Right ventricle myocardium superior (tissue), 1 donor: ENCODE data around the gene ALG12. TPM values are rescaled to one million over a fixed set of nuclear protein-coding genes. Genes with fewer than 3 reads are reported as not detected.

Source experiments
- ATAC-seq: fragments of 200-7000 bp; cut with Tn5 transposase; one replicate; pipeline ENCODE4 v1.9.1; 2020; ENCODE audit warnings: mild to moderate bottlenecking; ENCODE audit not compliant: poor library complexity
- DNase-seq: peaks from one replicate; pipeline ENCODE4 v3.0.0-alpha.2; 2020
- intact Hi-C: fragments of 100-400 bp; cut with DNase I; formaldehyde crosslinking; loops from one replicate; pipeline ENCODE4 v1.11.2; 2022
- total RNA-seq: library from RNA; stranded (reverse); fragmentation: NEBNext Ultra II Directional; extraction: Animal tissue kit (Norgen Biotek cat#: 25700); gene quantifications from one replicate; pipeline ENCODE4 v1.2.1, GENCODE V29; 2021
- donor health status: DM: no; HTN: yes; CAD: no; lungs with severe emphysema.

ALG12 gene
- total RNA-seq, 1 donor from 2014 or later: 13.8 TPM

DNA sequence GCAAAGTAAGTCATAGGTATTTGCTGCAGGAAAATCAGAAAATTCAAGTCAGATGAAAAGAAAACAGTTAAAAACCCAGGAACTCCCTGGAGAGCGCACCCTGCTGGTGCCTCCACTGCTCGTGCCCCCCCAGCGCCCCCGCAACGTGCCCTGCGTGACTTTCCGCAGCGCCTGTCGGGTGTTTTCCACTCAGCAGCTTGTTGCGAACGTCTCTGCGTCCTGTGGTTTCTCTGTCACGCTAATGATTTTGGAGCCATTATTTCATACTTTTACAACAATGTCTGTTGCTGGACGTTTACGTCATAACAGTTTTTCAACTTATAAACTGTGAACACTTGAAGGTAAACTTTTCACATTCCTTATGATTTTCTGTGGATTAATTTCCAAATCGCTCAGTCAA lies 5.2 kb upstream of the ALG12 start:
- ATAC-seq: no peak
- DNase-seq: no peak
- intact Hi-C loops: no loop called here

GRCh38 chr22:49922926-49923325 lies 4.7 kb upstream of the ALG12 start:
- intact Hi-C loops: no loop called here
- no peak for ATAC-seq
- DNase-seq: no peak

- no peak for DNase-seq
- no peak for ATAC-seq
- intact Hi-C loops: no loop called here
These were observed 4.2 kb upstream of the ALG12 start for GRCh38 chr22:49922484-49922883.

DNA sequence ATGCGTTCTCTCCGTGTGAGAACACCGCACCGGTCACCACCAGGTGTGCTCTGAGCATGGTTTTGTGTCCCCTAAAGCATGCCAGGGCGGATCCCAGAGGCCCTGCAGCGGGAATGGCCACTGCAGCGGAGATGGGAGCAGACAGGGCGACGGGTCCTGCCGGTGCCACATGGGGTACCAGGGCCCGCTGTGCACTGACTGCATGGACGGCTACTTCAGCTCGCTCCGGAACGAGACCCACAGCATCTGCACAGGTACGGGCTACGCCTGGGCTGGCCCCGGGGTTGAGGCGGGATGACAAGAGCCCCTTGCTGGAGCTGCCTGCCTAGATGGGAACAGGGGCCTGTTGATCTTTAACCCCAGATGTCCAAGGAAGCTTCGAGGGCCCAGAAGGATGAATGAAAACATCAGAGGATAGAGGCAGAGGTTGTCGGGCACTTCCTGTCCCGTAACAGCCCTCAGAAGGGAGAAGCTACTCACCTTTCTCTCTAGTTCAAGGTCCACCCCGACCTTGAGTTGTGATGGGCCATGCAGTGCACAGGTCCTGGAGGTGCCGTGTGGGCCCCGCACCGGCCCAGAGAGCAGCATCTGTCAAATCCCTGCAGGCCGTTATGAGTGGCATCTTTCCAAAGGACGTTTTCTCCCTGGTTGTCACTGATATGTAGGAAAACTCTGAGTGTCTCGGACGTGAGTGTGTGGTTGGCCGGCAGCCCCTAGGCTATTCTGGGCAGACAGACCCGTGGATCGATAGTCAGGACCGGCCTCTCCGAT lies 3.5 kb upstream of the ALG12 start:
- intact Hi-C loops: no loop called here
- DNase-seq (no peak), ATAC-seq (no peak)

GRCh38 chr22:49920859-49921258 lies 2.6 kb upstream of the ALG12 start:
- ATAC-seq (no peak), DNase-seq (no peak)
- intact Hi-C loops: no loop called here

- intact Hi-C loops: loop anchor here (10.0 kb wide), 1 partner anchor 134 kb away; no protein-coding TSS in a partner anchor
- no peak for DNase-seq
These were observed 958 bp upstream of the ALG12 start for GRCh38 chr22:49918911-49919881.

GRCh38 chr22:49916831-49917230 lies 1.4 kb downstream of the ALG12 start:
- intact Hi-C loops: loop anchor here (10.0 kb wide), 1 partner anchor 132 kb away; no protein-coding TSS in a partner anchor
- ATAC-seq (no peak), DNase-seq (no peak)

More at GRCh38 chr22:49918911-49919881, 958 bp upstream of the ALG12 start:
- ATAC-seq: no peak

- DNase-seq (no peak), ATAC-seq (no peak)
- intact Hi-C loops: loop anchor here (10.0 kb wide), 1 partner anchor 131 kb away; no protein-coding TSS in a partner anchor
These were observed 2.6 kb downstream of the ALG12 start for GRCh38 chr22:49915610-49916009.

GRCh38 chr22:49914256-49914655 lies 4.0 kb downstream of the ALG12 start:
- ATAC-seq: no peak
- intact Hi-C loops: loop anchor here (10.0 kb wide), 1 partner anchor 129 kb away; no protein-coding TSS in a partner anchor
- DNase-seq: no peak

- intact Hi-C loops: loop anchor here (10.0 kb wide), 1 partner anchor 129 kb away; no protein-coding TSS in a partner anchor
- no peak for DNase-seq
- no peak for ATAC-seq
These were observed 4.8 kb downstream of the ALG12 start for GRCh38 chr22:49913446-49913845.

GRCh38 chr22:49913026-49913425 lies 5.2 kb downstream of the ALG12 start:
- DNase-seq: no peak
- ATAC-seq: no peak
- intact Hi-C loops: loop anchor here (10.0 kb wide), 1 partner anchor 128 kb away; no protein-coding TSS in a partner anchor

GRCh38 chr22:49911881-49912625 lies 6.2 kb downstream of the ALG12 start:
- ATAC-seq (no peak), DNase-seq (no peak)
- intact Hi-C loops: loop anchor here (10.0 kb wide), 1 partner anchor 127 kb away; no protein-coding TSS in a partner anchor

DNA sequence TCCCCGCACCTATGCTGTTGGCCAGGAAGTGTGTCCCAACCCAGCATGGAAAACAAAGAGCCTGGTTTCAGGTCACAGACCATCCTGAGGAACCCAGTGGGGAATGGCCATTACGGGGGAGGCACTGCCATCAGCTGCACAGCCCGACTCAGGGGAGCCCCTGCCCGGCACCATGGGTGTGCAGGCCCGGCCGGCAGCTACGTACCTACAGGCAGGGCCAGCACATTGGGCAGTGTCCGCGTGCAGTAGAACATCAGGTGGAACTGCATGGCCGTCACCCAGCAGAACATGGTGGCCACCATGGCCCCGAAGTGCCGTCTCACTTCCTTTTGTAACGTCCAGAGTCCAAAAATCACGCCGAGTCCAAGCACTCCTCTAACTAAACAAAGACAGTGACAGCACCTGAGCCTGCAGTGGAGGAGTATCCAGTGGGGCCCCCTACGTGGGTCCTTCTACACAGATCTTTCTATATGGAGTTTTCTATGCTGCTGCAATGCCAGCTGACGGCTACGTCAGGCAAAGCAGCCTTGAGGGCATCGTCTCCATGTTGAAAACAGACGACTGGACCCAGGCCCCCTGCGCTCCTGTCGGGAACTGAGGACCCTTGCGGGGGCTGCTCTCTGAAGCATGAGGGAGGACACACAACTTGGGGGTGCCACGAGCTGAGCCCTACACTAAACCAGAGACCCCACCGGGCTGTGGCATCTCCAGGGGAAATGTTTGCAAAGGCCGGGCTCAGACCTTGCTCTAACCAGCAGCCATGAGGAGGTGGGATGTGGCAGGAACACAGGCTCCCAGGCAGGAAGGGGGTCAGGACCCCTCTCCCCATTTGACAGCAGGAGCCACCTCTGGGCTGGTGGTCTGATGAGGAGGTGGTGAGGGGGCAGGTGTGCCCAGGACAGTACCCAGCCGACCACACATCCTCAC lies 7.7 kb downstream of the ALG12 start:
- intact Hi-C loops: loop anchor here (10.0 kb wide), 1 partner anchor 126 kb away; no protein-coding TSS in a partner anchor

GRCh38 chr22:49909476-49910205 lies 8.6 kb downstream of the ALG12 start:
- DNase-seq (no peak), ATAC-seq (no peak)
- intact Hi-C loops: loop anchor here (10.0 kb wide), 1 partner anchor 125 kb away; no protein-coding TSS in a partner anchor

More for the DNA sequence above, 7.7 kb downstream of the ALG12 start:
- ATAC-seq: no peak
- DNase-seq: no peak

DNA sequence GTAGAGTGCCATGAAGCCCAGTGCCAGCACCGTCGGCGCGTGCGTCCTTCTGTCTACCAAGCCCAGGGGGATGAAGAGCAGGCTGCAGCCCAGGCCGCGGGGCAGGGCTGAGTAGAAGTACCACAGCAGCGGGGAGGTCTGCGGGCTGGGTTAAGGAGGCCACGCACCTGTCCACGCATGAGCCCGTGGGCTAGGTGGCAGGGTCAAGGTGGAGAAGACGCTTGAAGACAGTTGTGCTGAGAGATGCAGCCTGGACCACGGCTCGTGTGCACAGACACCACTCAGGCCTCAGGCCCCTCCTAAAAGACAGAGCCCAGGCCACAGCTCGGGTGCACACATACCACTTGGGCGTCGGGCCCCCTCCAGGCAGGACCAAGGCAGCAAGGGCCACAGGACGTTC lies 10.4 kb downstream of the ALG12 start:
- ATAC-seq: no peak
- intact Hi-C loops: no loop called here
- DNase-seq: no peak

DNA sequence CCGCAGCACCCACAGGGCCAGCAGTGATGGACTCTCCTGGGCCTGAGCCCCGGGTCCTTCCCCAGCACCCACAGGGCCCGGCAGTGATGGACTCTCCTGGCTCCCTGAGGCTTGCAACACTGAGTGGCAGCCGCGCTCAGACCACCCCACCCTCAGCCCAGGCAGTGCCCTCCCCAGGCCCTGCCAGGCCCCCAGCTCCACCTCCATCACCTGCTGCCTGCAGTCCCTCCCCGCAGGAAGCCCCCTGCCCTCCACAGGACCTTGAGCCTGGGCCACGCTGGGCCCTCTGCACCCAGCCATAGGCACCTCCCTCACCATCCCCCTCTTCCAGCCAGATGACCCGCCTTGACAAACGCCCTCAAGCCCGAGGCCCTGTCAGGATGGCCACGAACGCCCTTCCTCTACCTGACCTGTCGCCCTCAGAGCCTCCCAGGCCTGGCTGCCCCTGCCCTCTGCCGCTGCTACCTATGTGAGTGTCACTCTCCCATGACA lies 11.4 kb downstream of the ALG12 start:
- no peak for ATAC-seq

More for the DNA sequence above, 11.4 kb downstream of the ALG12 start:
- intact Hi-C loops: no loop called here
- DNase-seq: no peak
